ENCODE results near the gene ITPA.

DNA sequence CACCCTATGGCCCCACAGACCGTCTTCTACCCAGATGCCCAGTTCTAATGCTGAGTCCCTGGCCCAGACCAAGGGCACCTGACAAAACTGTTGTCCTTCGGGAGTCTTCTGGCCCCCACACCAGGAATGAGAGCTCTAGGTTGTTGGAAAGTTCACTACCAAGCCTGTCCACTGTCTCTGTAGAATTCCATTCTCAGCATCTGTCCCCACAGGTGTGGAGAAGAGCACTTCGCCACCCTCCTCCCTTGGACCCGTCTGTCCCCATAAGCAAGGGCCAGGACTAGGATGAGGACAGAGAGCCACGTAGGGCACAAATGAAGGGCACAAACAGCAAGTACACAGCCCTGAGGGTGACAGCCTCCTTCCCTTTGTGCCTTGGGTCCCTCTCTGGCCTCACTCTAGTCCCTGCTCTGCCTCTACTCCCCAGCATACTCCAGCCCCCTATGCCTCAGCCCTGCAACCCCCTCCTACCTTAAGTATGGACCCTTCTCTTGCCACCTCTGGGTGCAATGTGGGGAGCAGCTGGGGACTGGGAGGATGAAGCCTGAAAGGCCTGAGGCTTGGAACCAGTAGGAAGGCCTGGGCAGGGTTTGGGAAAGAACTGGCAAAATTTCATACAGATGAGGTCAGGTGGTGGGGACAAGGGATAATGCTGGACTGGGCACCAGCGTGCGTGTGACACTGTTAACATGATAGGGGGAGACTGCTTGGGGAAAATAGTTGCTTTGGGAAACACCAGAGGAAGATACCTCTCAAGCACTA, 40.3 kb upstream of the ITPA start:
- TF ChIP-seq, protein P1, sequence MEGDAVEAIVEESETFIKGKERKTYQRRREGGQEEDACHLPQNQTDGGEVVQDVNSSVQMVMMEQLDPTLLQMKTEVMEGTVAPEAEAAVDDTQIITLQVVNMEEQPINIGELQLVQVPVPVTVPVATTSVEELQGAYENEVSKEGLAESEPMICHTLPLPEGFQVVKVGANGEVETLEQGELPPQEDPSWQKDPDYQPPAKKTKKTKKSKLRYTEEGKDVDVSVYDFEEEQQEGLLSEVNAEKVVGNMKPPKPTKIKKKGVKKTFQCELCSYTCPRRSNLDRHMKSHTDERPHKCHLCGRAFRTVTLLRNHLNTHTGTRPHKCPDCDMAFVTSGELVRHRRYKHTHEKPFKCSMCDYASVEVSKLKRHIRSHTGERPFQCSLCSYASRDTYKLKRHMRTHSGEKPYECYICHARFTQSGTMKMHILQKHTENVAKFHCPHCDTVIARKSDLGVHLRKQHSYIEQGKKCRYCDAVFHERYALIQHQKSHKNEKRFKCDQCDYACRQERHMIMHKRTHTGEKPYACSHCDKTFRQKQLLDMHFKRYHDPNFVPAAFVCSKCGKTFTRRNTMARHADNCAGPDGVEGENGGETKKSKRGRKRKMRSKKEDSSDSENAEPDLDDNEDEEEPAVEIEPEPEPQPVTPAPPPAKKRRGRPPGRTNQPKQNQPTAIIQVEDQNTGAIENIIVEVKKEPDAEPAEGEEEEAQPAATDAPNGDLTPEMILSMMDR (IDR thresholded peaks at IDR 0.05), result no peak
- TF ChIP-seq POLR2A (IDR thresholded peaks at IDR 0.05) (no peak), EP300 (IDR thresholded peaks at IDR 0.05) (no peak)

Measured in ovary (tissue), 3 donors.